ENCODE data around the gene TTLL7. TPM values are rescaled to one million over a fixed set of nuclear protein-coding genes. Genes with fewer than 3 reads are reported as not detected.

Gene TTLL7
- total RNA-seq, 1 donor from 2014 or later = 15.0 TPM

GRCh38 chr1:83958704-83959103, 40.2 kb downstream of the TTLL7 start:
- TF ChIP-seq POLR2AphosphoS5 (IDR thresholded peaks at IDR 0.05; ENCODE audit: insufficient read depth in 1 of 2, low read depth in 1 of 2) (no peak), POLR2A (IDR thresholded peaks at IDR 0.05) (no peak), CTCF (IDR thresholded peaks at IDR 0.05) (no peak)
- intact Hi-C loops (cut with DNase I) = no loop called here
- Histone ChIP-seq H3K4me1 (no peaks in the 10 kb centered on the region), H3K27ac (no peak overlapping the region), H3K36me3 (no peaks in the 10 kb centered on the region), H3K4me3 (no peak overlapping the region), H3K27me3 (no peaks in the 10 kb centered on the region), H3K9me3 (no peaks in the 10 kb centered on the region)
- DNase-seq (ENCODE audit: extremely low spot score in 2 of 2) = no peak

- no peak for TF ChIP-seq POLR2A (IDR thresholded peaks at IDR 0.05)
- TF ChIP-seq POLR2AphosphoS5 (IDR thresholded peaks at IDR 0.05; ENCODE audit: insufficient read depth in 1 of 2, low read depth in 1 of 2) = no peak
- no peak for TF ChIP-seq CTCF (IDR thresholded peaks at IDR 0.05)
- DNase-seq (ENCODE audit: extremely low spot score in 2 of 2) = no peak
- H3K9me3 ChIP-seq = no peaks in the 10 kb centered on the region
- no peaks in the 10 kb centered on the region for H3K36me3 ChIP-seq
- H3K27me3 ChIP-seq = no peaks in the 10 kb centered on the region
- no peak overlapping the region for H3K27ac ChIP-seq
- intact Hi-C loops (cut with DNase I) = no loop called here
- H3K4me3 ChIP-seq = no peak overlapping the region
- H3K4me1 ChIP-seq = no peaks in the 10 kb centered on the region
These were observed 44.6 kb downstream of the TTLL7 start for GRCh38 chr1:83954166-83954823.

DNA sequence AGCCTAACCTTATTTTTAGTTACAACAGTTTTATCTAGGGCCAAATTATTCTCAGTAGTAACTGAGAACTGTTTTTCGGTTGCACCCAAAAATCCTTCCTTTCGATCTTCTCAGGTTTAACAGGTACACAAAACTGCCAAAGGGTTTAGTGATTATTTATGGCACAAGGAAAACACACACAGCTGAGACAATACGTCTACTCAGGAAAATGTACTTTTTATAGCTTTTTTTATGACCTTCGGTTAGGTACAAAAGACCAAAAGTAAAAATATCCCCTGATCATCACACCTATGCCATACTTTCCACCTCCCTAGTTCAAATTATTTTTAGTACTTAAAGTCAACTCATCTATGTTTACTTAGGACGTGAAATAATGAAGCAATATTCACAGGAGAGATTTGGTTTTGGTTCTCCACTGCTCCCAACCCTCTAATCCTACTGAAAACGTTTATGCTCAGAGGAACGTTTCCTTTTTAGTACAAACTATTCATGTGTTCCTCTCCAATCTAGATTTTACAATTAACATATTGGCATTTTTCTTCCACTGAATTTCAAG, 48.7 kb downstream of the TTLL7 start:
- intact Hi-C loops (cut with DNase I) = no loop called here
- no peaks in the 10 kb centered on the region for H3K4me1 ChIP-seq
- no peaks in the 10 kb centered on the region for H3K27me3 ChIP-seq
- H3K27ac ChIP-seq = no peak overlapping the region
- H3K9me3 ChIP-seq = no peaks in the 10 kb centered on the region
- H3K36me3 ChIP-seq = no peaks in the 10 kb centered on the region
- TF ChIP-seq CTCF (IDR thresholded peaks at IDR 0.05) = no peak
- no peak for TF ChIP-seq POLR2A (IDR thresholded peaks at IDR 0.05)
- no peak for TF ChIP-seq POLR2AphosphoS5 (IDR thresholded peaks at IDR 0.05; ENCODE audit: insufficient read depth in 1 of 2, low read depth in 1 of 2)
- no peak for DNase-seq (ENCODE audit: extremely low spot score in 2 of 2)
- H3K4me3 ChIP-seq = no peak overlapping the region

GRCh38 chr1:83942914-83943313, 56.0 kb downstream of the TTLL7 start:
- no peaks in the 10 kb centered on the region for H3K27me3 ChIP-seq
- H3K27ac ChIP-seq = no peak overlapping the region

More at GRCh38 chr1:83942914-83943313, 56.0 kb downstream of the TTLL7 start:
- intact Hi-C loops (cut with DNase I) = no loop called here
- Histone ChIP-seq H3K9me3 (no peaks in the 10 kb centered on the region), H3K4me3 (no peak overlapping the region), H3K36me3 (no peaks in the 10 kb centered on the region), H3K4me1 (no peaks in the 10 kb centered on the region)
- DNase-seq (ENCODE audit: extremely low spot score in 2 of 2) = no peak
- no peak for TF ChIP-seq POLR2AphosphoS5 (IDR thresholded peaks at IDR 0.05; ENCODE audit: insufficient read depth in 1 of 2, low read depth in 1 of 2)
- TF ChIP-seq POLR2A (IDR thresholded peaks at IDR 0.05) = no peak
- no peak for TF ChIP-seq CTCF (IDR thresholded peaks at IDR 0.05)

Measured in vagina (tissue), 2 donors.